ENCODE results near the gene DIDO1. TPM values are rescaled to one million over a fixed set of nuclear protein-coding genes. Genes with fewer than 3 reads are reported as not detected.

The DIDO1 gene
- total and polyA plus RNA-seq, 2 of the 13 experiments (the other 11 are each of a cell fraction or from before 2014, with no cell fraction given), result 75.0 to 75.1 TPM

DNA sequence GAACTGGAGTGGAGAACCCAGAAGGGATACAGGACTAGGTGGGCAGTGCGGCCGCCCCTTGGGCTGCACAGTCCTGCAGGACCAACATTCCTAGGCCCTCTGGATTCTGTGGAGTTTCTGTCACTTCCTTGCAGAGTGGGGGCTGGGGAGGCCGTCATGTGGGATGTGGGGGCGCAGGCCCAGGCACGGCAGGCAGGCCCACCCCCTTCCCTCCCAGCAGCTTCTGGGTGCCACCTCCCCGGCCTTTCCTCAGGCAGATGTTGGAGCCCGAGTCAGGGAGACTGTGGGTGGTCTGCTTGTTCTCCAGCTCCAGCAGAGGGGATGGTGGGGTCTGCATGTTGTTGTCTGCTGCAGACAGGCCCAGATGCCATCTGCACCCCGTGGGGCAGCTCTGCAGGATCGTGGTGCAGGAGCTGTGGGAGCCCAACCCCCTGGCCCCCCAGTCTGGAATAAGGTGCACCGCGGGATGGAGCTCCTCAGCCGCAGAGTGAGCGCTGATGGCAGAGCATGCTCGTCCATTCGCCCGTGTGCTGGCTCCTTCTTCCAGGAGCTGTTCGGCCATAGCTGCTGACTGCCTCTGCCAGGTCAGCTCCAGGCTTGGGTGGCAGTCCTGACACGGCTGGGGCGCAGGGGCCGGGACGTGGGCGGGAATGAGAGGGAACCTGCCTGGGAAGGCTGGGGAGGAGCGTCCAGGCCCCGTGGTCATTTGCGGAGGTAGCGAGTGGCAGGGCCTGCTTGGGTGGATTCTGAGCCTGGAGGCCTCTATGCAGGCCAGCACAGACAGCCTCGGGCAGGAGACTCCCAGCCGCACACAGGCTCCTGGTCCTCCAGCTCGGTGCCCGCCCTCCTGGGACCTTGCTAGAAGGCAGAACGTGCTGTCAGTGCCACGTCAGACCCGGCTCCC lies 44.3 kb upstream of the DIDO1 start (continued):
- peak; percentile 12; the same call in 1 of the 2 replicates for TF ChIP-seq TFE3 (CRISPR knock-in tag; IDR thresholded peaks at IDR 0.05)
- TF ChIP-seq STAT6 (CRISPR knock-in tag; IDR thresholded peaks at IDR 0.05; ENCODE audit: borderline replicate concordance), result no peak
- peak; percentile 87 for TF ChIP-seq MTA1 (CRISPR knock-in tag; IDR thresholded peaks at IDR 0.05; ENCODE audit: borderline replicate concordance)
- TF ChIP-seq ZNF280D (CRISPR knock-in tag; IDR thresholded peaks at IDR 0.05), result 0 out of 2 replicates have a peak, but pooled peaks have one; percentile 5
- TF ChIP-seq HNRNPLL (IDR thresholded peaks at IDR 0.05; ENCODE audit: low read depth, low read length, poor library complexity, severe bottlenecking), result peak; percentile 26
- no peak for TF ChIP-seq ZNF652 (CRISPR knock-in tag; IDR thresholded peaks at IDR 0.05; ENCODE audit: borderline replicate concordance, low read depth)
- no peak for TF ChIP-seq ZNF407 (CRISPR knock-in tag; IDR thresholded peaks at IDR 0.05; ENCODE audit: not compliant biosample characterization)
- 0 out of 2 replicates have a peak, but pooled peaks have one; percentile 88 for TF ChIP-seq ZNF839 (CRISPR knock-in tag; IDR thresholded peaks at IDR 0.05; ENCODE audit: borderline replicate concordance)
- peak; percentile 18 for TF ChIP-seq HNRNPH1 (optimal IDR thresholded peaks at IDR 0.05; ENCODE audit: low read depth, low read length)

All from HepG2 (cell line).